ENCODE data around the gene BEST1.
A peak's percentile ranks its signal among the peaks of the same experiment; 100 is the strongest.
"Not testable (repeated sequence)": the region's sequence is repeated elsewhere in the genome, so short reads cannot be mapped to it uniquely, and the experiment has no call there.

Gene BEST1

DNA sequence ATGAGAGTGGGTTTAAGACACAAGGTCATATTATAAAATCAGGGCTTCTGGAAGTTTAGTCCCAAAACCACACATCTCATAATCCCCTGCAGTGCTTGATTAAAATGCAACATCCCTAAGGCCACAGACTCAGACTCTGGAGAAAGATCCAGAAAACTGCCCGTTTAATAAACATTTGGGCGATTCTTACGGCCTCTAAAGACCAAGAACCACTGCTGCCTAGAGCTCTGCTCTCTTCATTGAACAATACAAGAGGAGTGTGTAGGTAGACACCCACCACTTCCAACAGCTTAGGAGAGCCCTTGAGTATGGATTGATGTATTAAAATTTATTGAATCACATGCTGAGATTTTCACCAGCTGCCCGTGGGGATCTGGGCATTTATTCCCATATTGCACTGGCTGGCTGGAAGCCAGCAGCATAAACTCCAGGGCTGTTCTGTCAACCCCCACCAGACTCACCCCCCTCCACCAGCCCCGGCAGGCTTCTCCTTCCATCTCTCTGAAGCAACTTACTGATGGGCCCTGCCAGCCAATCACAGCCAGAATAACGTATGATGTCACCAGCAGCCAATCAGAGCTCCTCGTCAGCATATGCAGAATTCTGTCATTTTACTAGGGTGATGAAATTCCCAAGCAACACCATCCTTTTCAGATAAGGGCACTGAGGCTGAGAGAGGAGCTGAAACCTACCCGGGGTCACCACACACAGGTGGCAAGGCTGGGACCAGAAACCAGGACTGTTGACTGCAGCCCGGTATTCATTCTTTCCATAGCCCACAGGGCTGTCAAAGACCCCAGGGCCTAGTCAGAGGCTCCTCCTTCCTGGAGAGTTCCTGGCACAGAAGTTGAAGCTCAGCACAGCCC lies 749 bp upstream of the BEST1 start:
- DNase-seq, result peak; percentile 75

DNA sequence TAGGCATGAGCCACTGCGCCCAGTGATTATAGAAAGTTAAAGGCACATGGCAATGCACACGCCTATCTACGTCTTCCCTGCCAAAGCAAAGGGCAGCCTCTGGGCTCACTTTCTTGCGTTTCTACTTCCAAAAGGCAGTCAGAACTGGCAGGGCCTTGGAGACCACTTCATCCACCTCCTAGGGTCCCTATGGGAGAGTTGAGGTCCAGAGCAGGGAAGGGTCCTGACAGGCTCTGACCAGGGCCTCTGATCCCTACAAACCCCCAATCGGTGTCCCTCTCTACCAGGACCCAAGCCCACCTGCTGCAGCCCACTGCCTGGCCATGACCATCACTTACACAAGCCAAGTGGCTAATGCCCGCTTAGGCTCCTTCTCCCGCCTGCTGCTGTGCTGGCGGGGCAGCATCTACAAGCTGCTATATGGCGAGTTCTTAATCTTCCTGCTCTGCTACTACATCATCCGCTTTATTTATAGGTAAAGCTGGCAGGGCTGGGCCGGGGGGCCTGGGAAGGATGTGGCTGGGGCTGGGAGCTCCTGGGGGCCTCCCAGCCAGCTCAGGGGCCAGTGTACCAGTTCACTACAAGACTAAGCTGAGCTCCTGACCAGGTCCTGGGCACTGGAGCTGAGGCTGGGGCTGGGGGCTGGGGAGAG lies 1.5 kb downstream of the BEST1 start:
- no peak for DNase-seq

DNA sequence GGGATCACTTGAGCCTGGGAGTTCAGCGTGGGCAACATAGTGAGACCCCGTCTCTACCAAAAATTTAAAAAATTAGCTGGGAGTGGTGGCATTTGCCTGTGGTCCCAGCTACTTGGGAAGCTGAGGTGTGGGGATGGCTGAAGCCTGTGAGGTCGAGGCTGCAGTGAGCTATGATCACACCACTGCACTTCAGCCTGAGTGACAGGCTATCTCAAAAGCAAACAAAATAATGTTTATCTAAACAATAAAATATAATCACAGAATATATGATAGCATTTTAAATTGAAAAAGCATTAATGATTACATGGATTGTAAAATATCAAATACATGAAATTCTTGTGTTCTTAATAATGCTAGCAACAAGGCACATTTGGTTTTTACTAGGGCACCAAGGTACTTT lies 2.7 kb downstream of the BEST1 start:
- no peak for DNase-seq

DNA sequence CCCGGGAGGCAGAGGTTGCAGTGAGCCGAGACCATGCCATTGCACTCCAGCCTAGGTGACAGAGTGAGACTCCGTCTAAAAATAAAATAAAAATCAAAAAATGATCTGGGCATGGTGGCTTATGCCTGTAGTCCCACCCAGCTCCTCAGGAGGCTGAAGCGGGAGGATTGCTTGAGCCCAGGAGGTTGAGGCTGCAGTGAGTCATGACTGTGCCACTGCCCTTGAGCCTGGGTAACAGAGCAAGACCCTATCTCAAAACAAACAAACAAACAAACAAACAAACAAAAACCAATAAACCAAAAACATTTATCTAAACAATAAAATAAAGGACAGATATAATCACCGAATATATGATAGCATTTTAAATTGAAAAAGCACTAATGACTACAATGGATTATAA lies 3.5 kb downstream of the BEST1 start:
- not testable (repeated sequence) for DNase-seq

DNA sequence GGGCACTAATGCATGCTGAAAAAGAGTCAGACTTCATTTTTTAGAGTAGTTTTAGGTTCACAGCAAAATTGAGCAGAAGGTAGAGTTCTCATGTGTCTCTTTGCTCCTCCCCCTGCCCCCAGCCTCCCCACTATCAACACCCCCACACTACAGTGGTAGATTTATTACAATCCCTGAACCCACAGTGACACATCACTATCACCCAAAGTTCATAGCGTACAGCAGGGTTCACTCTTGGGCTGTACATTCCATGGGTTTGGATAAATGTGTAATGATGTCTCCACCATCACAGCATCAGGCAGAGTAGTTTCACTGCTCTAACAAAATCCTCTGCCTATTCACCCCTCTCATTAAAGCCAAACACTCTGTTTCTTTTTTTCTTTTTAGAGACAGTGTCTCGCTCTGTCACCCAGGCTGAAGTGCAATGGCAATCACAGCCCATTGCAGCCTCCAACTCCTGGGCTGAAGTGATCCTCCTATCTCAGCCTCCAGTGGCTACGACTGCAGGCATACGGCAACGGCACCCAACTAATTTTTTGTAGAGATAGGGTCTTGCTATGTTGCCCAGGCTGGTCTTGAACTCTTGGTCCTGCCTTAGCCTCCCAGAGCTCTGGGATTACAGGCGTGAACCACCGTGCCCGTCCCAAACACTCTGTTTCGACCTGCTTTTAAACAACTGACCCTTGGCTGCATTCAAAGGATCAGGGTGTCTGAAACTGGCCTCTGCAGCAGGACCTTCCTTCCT lies 4.1 kb downstream of the BEST1 start:
- DNase-seq, result no peak

DNA sequence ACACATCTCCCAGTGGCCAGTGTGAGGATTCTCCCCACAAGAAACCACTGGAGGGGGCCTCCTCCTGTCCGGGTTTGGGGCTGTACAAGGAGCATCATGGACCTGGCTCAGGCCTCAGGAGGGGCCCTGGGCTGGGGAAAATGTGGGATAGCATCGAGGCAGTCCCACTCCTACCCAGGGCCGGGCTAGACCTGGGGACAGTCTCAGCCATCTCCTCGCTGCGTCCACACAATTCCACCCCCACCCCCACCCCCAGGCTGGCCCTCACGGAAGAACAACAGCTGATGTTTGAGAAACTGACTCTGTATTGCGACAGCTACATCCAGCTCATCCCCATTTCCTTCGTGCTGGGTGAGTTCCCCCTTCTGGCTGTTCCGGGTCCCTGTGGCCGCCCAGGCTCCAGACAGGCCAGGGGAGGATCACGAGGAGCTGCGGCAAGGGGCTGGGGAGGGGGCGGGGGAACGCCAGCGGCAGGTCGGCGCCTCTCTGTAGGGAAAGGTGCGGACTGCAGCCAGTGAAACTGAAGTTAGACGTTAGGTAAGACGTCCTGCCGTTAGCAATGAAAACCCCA lies 4.8 kb downstream of the BEST1 start:
- peak; percentile 71 for DNase-seq

DNA sequence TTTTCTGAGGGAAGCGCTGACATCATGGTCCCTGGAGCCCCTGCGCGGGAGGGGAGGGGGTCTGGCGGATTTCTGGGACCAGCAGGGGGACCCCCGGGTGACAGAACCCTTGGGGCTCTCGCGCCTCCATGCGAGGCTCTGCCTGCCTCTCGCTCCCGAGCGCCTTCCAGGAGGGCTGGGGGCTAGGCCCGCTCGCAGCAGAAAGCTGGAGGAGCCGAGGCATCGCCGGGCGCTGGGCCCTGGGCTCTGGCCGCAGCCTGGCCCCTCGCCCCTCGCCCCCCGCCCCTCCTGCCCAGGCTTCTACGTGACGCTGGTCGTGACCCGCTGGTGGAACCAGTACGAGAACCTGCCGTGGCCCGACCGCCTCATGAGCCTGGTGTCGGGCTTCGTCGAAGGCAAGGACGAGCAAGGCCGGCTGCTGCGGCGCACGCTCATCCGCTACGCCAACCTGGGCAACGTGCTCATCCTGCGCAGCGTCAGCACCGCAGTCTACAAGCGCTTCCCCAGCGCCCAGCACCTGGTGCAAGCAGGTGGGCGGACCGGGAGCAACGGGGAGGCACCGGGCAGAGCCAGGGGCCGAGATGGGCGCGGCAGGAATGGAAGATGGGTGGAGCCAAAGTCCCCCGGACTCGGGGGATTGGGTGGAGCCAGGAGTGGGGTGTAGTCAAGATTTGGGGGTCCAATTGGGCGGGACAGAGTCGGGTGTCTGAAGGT lies 5.4 kb downstream of the BEST1 start:
- no peak for DNase-seq

DNA sequence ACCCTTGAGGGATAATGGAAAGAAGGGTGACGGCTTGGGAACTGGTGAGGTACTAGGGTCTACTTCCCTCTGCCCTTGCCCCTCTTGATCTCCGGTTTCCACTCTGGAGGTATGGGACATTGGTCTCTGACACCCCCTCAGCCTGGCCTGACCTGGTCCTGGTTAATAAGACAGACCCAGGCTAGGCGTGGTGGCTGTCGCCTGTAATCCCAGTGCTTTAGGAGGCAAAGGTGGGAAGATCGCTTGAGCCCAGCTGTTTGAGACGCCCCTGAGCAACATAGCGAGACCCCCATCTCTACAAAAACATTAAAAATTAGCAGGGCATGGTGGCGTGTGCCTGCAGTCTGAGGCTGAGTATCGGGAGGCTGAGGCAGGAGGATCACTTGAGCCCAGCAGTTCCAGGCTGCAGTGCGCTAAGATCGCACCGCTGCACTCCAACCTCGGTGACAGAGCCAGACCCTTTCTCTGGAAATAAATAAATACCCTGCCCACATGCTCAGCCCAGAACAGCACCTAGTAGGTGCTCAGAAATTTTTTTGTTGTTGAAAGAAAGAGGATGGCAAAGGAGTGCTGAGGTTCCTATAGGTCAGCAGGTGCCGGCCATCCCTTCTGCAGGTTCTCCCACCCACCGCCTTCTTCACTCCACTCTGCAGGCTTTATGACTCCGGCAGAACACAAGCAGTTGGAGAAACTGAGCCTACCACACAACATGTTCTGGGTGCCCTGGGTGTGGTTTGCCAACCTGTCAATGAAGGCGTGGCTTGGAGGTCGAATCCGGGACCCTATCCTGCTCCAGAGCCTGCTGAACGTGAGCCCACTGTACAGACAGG lies 6.3 kb downstream of the BEST1 start:
- no peak for DNase-seq

DNA sequence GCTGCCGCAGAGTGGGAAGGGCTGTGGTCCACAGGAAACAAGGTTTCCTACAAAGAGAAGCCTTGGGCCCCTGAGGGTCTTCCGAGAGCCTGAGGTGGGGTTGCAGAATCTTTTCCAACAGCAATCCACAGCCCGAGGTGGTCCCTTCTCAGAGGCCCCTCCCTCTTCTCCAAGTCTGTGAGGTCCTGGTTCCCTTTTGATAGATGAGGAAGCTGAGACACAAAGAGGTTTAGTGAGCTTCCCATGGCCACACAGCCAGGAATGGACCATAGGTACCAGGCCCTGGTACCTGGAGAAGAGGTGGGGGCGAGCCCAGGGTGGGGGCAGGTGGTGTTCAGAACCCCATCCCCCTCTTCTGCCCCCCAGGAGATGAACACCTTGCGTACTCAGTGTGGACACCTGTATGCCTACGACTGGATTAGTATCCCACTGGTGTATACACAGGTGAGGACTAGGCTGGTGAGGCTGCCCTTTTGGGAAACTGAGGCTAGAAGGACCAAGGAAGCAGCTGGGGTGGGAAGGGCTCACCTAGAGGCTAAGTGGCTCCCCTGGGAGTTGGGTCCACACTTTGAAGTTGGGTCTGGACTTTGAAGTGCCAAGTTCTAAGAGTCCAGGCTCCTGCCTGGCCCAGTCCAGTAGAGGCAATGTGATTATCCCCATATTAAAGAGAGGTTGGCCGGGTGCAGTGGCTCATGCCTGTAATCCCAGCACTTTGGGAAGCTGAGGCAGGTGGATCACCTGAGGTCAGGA lies 7.0 kb downstream of the BEST1 start:
- DNase-seq, result no peak

DNA sequence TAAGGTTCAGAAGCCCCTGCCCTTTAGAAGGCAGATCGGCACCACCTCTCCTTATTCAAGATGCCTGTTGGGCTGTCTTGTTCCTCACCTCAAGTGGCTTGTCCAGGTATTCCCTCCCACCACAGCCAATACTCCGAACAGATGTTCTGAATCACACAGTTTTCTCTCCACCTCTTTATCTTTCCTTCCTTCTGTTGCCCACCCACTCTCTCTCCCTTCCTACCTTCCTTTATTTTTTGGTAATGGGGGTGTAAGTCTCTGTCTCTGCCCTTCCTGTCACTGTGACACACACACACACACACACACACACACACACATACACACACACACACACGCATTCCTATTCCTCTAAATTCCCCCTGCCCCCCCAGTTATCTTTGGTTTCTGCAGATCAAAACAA lies 8.4 kb downstream of the BEST1 start:
- DNase-seq, result no peak

DNA sequence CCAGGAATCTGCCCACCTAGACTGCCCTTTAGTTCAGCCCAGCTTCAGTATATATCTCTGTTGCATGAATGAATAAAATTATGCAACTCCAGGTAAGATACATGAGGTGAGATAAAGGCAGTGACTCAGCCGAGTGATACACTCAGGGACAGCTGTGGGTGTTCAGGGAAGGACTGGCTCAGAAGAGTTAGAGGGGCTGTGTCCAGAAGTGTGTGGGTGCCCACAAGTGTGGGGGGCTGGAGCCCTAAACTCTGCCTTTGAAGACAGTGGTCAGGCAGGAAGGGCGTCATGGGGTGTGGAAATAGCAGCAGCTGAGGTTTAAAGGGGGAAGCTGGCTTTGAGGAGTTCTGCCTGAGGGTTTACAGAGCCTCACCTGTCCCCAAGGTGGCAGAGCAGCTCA lies 9.0 kb downstream of the BEST1 start:
- DNase-seq, result no peak

DNA sequence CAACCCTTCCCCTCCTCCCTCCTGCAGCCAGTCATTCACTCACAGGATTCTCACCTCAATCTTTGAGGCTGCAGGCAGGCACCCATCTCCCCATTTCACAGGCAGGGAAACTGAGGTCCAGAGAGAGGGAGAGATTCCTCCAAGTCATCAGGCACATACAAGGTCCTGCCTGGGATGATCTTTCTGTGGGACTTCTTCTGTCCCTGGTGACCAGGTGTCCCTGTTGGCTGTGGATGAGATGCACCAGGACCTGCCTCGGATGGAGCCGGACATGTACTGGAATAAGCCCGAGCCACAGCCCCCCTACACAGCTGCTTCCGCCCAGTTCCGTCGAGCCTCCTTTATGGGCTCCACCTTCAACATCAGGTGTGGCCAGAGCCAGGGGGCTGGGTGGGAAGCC lies 9.5 kb downstream of the BEST1 start:
- DNase-seq, result no peak

DNA sequence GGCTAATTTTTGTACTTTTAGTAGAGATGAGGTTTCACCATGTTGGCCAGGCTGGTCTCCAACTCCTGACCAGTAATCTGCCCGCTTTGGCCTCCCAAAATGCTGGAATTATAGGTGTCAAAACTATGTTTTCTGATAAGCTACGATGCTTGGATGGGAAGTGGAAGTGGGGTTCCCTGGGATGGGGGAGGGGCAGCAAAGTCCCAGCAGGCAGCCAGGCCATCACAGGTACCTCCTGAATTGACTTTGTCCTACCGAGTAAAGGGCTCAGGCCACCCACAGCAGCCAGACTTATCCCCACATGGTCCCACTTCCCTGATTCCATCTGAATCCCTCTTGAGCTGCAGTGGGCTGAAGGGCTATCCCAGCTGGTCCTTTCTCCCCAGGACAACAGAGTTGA lies 10.4 kb downstream of the BEST1 start:
- no peak for DNase-seq

DNA sequence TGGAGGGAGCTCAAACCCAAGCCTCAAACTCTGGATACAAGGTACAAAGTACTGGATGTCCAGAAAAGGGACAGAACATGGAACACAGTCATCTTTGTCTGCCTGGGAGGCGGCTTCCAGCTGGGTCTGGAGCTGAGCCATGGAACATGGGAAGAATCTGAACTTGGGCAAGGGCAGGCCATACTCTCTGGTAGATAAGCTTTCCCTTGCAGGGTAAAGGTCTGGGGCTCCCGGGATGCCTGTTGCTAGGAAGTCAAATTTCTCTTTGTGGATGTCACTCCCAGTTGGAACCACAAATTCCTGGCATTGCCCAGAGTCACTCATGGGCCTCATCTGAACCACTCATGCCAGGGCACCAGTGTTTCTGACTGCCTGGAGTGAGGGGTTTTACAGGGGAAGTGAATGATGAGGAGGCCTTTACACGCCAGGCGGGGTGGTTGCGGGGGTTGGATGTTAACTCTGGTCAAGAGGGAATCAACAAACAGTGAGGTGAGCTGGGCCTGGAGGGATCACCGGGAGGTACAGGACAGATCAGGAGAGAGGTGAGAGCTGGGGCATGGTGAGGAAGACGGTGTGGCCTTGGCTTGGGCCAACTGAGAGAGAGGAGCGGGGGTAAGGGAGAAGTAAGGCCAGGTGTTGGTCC lies 11.5 kb downstream of the BEST1 start:
- no peak for DNase-seq

DNA sequence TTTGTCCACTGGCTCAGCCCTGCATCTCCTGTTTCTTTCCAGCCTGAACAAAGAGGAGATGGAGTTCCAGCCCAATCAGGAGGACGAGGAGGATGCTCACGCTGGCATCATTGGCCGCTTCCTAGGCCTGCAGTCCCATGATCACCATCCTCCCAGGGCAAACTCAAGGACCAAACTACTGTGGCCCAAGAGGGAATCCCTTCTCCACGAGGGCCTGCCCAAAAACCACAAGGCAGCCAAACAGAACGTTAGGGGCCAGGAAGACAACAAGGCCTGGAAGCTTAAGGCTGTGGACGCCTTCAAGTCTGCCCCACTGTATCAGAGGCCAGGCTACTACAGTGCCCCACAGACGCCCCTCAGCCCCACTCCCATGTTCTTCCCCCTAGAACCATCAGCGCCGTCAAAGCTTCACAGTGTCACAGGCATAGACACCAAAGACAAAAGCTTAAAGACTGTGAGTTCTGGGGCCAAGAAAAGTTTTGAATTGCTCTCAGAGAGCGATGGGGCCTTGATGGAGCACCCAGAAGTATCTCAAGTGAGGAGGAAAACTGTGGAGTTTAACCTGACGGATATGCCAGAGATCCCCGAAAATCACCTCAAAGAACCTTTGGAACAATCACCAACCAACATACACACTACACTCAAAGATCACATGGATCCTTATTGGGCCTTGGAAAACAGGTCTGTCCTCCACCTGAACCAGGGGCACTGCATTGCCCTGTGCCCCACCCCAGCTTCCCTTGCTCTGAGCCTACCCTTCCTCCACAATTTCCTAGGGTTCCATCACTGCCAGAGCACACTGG lies 12.3 kb downstream of the BEST1 start:
- DNase-seq, result no peak

DNA sequence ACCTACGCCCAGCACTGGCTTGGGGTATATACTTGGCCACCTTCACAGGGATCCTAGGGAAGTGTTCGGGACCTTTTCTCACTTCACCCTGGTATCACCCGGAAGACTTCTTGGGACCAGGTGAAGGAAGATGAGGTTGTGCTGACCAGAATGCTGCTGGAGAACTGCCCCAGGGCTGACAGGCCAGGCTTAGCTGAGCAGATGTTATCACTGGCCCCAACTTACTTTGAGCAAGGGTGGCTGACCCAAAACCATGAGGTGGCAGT lies 12.8 kb downstream of the BEST1 start:
- no peak for DNase-seq

DNA sequence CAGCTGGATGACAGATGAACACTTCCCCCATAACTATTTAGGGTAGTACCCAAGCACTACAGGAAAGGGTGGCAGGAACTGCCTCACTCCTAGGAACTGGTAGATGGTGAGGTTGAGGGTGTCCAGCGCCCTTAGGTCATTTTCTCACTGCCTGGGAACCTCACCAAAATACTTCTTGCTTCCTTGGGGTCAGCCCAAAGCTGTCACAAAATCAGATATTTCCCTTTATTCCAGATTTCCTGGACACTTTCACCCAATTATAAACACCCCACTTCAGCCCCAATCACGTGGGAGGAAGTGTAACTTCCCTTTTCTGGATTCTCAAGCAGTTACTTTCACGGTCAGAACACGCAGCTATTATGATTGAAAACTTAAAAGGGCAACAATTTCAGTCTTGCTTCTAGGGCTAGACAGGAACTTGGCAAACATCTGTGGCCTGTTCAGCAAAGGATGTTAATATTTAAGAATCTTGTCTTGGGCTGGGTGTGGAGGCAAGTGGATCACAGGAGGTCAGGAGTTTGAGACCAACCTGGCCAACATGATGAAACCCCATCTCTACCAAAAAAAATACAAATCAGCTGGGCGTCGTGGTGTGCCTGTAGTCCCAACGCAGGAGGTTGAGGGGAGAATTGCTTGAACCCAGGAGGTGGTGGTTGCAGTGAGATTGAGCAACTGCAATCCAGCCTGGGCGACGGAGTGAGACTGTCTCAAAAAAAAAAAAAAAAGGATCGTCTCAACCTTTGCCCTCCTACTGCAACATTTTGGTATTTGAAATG lies 13.3 kb downstream of the BEST1 start:
- no peak for DNase-seq

DNA sequence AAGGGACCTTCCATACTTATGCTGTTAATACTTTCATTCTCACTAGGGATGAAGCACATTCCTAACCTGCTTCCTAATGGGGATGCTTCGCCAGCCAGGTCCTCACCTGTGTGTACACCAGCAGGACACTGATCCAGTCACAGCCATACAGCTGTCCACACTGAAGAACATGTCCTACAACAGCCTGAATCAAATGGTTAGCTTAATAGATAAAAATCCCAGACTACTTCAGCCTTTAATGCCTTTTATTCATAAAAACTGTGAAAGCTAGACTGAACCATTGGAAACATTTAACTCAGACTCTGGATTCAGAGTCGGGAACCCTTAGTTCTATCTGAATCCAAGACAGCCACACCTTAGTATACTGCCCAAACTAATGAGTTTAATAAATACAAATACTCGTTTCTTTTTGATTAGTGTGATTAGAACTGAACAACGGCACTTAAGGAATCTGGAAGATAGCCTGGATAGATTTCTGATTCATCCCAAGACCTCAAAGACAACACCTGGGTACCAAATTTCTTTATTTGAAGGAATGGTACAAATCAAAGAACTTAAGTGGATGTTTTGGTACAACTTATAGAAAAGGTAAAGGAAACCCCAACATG lies 14.0 kb downstream of the BEST1 start:
- DNase-seq, result no peak
